Epithelial cell of proximal tubule (primary cell): ENCODE measurements around the gene NFIL3. TPM values are rescaled to one million over a fixed set of nuclear protein-coding genes. Genes with fewer than 3 reads are reported as not detected.

Experiments used
- DNase-seq: peaks from one replicate; pipeline ENCODE4 v3.0.0-alpha.2; 2011; ENCODE audit warnings: low read depth
- H3K4me3 ChIP-seq: 2 replicates; pipeline ENCODE4 v1.5.1; 2011; ENCODE audit warnings: low read depth, mild to moderate bottlenecking, low read length
- CTCF ChIP-seq: conservative IDR thresholded peaks from 2 replicates; pipeline ENCODE4 v1.5.1; 2012; ENCODE audit warnings: low read depth, mild to moderate bottlenecking, low read length
- total RNA-seq: library from RNA; depleted of rRNA; stranded (reverse); fragments of >200 nt; gene quantifications from 2 replicates; pipeline ENCODE4 v1.2.3, GENCODE V29; 2015

The NFIL3 gene
- total RNA-seq, 1 donor from 2014 or later, result 10.3 TPM

- TF ChIP-seq CTCF, result no peak
- H3K4me3 ChIP-seq, result no peak overlapping the region
- no peak for DNase-seq
Observed at GRCh38 chr9:91407580-91408318, 15.9 kb downstream of the NFIL3 start.

GRCh38 chr9:91405343-91406077 lies 18.1 kb downstream of the NFIL3 start:
- no peak overlapping the region for H3K4me3 ChIP-seq
- TF ChIP-seq CTCF, result no peak
- DNase-seq, result no peak

- no peak overlapping the region for H3K4me3 ChIP-seq
- TF ChIP-seq CTCF, result no peak
- DNase-seq, result no peak
Observed at GRCh38 chr9:91403665-91404543, 19.7 kb downstream of the NFIL3 start.

GRCh38 chr9:91398926-91399325 lies 24.7 kb downstream of the NFIL3 start:
- DNase-seq, result no peak
- no peak overlapping the region for H3K4me3 ChIP-seq
- no peak for TF ChIP-seq CTCF

GRCh38 chr9:91395553-91396471 lies 27.8 kb downstream of the NFIL3 start:
- H3K4me3 ChIP-seq, result no peak overlapping the region
- no peak for TF ChIP-seq CTCF
- no peak for DNase-seq

- TF ChIP-seq CTCF, result no peak
- no peak for DNase-seq
- no peak overlapping the region for H3K4me3 ChIP-seq
Observed at GRCh38 chr9:91395106-91395552, 28.5 kb downstream of the NFIL3 start.
